Mesendoderm (in vitro differentiated cells): ENCODE results near the gene LRRC57.

Experiments used
- DNase-seq: peaks from one replicate; pipeline ENCODE4 v3.0.0; 2013
- H2AK5ac ChIP-seq: 2 replicates; pipeline ENCODE4 v1.6.1; 2013; ENCODE audit warnings: low read length, inconsistent platforms
- H2BK120ac ChIP-seq: 2 replicates; pipeline ENCODE4 v1.6.1; 2013; ENCODE audit warnings: low read depth, mild to moderate bottlenecking, low read length, moderate library complexity, mixed read lengths
- H2BK15ac ChIP-seq: replicated peaks from 2 replicates; pipeline ENCODE4 v1.6.1; 2013; ENCODE audit warnings: low read depth, mild to moderate bottlenecking, moderate library complexity
- H2BK5ac ChIP-seq: 2 replicates; pipeline ENCODE4 v1.6.1; 2013; ENCODE audit warnings: low read length, inconsistent platforms
- H3K18ac ChIP-seq: 2 replicates; pipeline ENCODE4 v1.6.1; 2013; ENCODE audit warnings: mild to moderate bottlenecking, low read length, mixed read lengths
- H3K23ac ChIP-seq: one replicate; pipeline ENCODE4 v1.6.1; 2013; ENCODE audit warnings: low read length
- H3K27ac ChIP-seq: 2 replicates; pipeline ENCODE4 v1.5.1; 2013; ENCODE audit warnings: low read depth, mild to moderate bottlenecking, inconsistent platforms, low read length, moderate library complexity
- H3K27me3 ChIP-seq: 2 replicates; pipeline ENCODE4 v1.6.1; 2013; ENCODE audit warnings: low read length, control low read depth, mild to moderate bottlenecking, inconsistent platforms; ENCODE audit not compliant: insufficient read depth, poor library complexity
- H3K36me3 ChIP-seq: 2 replicates; pipeline ENCODE4 v1.6.1; 2013; ENCODE audit warnings: low read length, inconsistent platforms; ENCODE audit not compliant: control insufficient read depth, insufficient read depth
- H3K4ac ChIP-seq: one replicate; pipeline ENCODE4 v1.6.1; 2013; ENCODE audit warnings: low read depth, mild to moderate bottlenecking, low read length, moderate library complexity
- H3K4me1 ChIP-seq: 2 replicates; pipeline ENCODE4 v1.6.1; 2013; ENCODE audit warnings: low read depth, low read length, inconsistent platforms; ENCODE audit not compliant: control insufficient read depth
- H3K4me2 ChIP-seq: 2 replicates; pipeline ENCODE4 v1.6.1; 2013; ENCODE audit warnings: low read length
- H3K4me3 ChIP-seq: 2 replicates; pipeline ENCODE4 v1.5.1; 2013; ENCODE audit warnings: mild to moderate bottlenecking, low read length
- H3K56ac ChIP-seq: one replicate; pipeline ENCODE4 v1.6.1; 2013; ENCODE audit warnings: low read length
- H3K79me1 ChIP-seq: 2 replicates; pipeline ENCODE4 v1.6.1; 2013; ENCODE audit warnings: low read length, inconsistent platforms
- H3K79me2 ChIP-seq: 2 replicates; pipeline ENCODE4 v1.6.1; 2013; ENCODE audit warnings: mild to moderate bottlenecking, low read length; ENCODE audit not compliant: control insufficient read depth, insufficient read depth
- H3K9ac ChIP-seq: 2 replicates; pipeline ENCODE4 v1.6.1; 2013; ENCODE audit warnings: low read length, inconsistent platforms
- H4K5ac ChIP-seq: one replicate; pipeline ENCODE4 v1.6.1; 2013; ENCODE audit warnings: low read length
- H4K8ac ChIP-seq: one replicate; pipeline ENCODE4 v1.6.1; 2013; ENCODE audit warnings: low read depth, mild to moderate bottlenecking, control low read depth, low read length, moderate library complexity
- WGBS: extraction: QIAGEN DNeasy Blood & Tissue Kit; methylation state at CpG from one replicate; pipeline ENCODE4 v1.1.7; 2013; ENCODE audit warnings: low lambda C conversion rate, missing lambda C conversion rate; ENCODE audit not compliant: insufficient coverage; ENCODE audit errors: extremely low coverage; 5-methylcytosine and 5-hydroxymethylcytosine counted together

The LRRC57 gene

GRCh38 chr15:42510258-42511006, 38.2 kb downstream of the LRRC57 start:
- Histone ChIP-seq H3K27ac (no peak overlapping the region), H3K36me3 (no peaks in the 10 kb centered on the region), H3K4me1 (no peaks in the 10 kb centered on the region), H2BK5ac (no peak overlapping the region), H3K56ac (no peak overlapping the region), H3K4ac (no peak overlapping the region), H3K27me3 (no peaks in the 10 kb centered on the region), H2BK15ac (no peak overlapping the region), H3K79me2 (peaks cover 2% of the 10 kb centered on the region), H3K23ac (no peak overlapping the region), H3K9ac (no peak overlapping the region), H4K5ac (no peak overlapping the region), H3K4me3 (no peak overlapping the region), H3K4me2 (no peak overlapping the region), H3K18ac (no peak overlapping the region), H2BK120ac (no peak overlapping the region), H3K79me1 (peaks cover 5% of the 10 kb centered on the region), H4K8ac (no peak overlapping the region), H2AK5ac (no peak overlapping the region)
- no peak for DNase-seq
- no CpG with 5 or more reads among the region's 4 CpGs for whole genome bisulfite sequencing

GRCh38 chr15:42508263-42508690, 40.3 kb downstream of the LRRC57 start:
- Histone ChIP-seq H3K4me2 (no peak overlapping the region), H3K27ac (no peak overlapping the region), H3K56ac (no peak overlapping the region), H2BK15ac (no peak overlapping the region), H4K5ac (no peak overlapping the region), H3K79me1 (peaks cover 5% of the 10 kb centered on the region), H3K23ac (no peak overlapping the region), H2BK5ac (no peak overlapping the region), H3K36me3 (no peaks in the 10 kb centered on the region), H3K4ac (no peak overlapping the region), H3K4me3 (no peak overlapping the region), H3K79me2 (peaks cover 2% of the 10 kb centered on the region), H4K8ac (no peak overlapping the region), H3K9ac (no peak overlapping the region), H3K4me1 (no peaks in the 10 kb centered on the region), H3K27me3 (no peaks in the 10 kb centered on the region), H2BK120ac (no peak overlapping the region), H2AK5ac (no peak overlapping the region), H3K18ac (no peak overlapping the region)
- DNase-seq, result no peak
- no CpG with 5 or more reads among the region's 9 CpGs for WGBS

GRCh38 chr15:42507514-42507913, 41.1 kb downstream of the LRRC57 start:
- Histone ChIP-seq H2BK15ac (no peak overlapping the region), H3K27me3 (no peaks in the 10 kb centered on the region), H4K5ac (no peak overlapping the region), H3K9ac (no peak overlapping the region), H2BK120ac (no peak overlapping the region), H3K79me2 (peaks cover 2% of the 10 kb centered on the region), H3K4me1 (no peaks in the 10 kb centered on the region), H3K4me2 (no peak overlapping the region), H3K4ac (no peak overlapping the region), H4K8ac (no peak overlapping the region), H3K56ac (no peak overlapping the region), H3K4me3 (no peak overlapping the region), H3K79me1 (peaks cover 8% of the 10 kb centered on the region), H3K27ac (no peak overlapping the region), H3K18ac (no peak overlapping the region), H3K23ac (no peak overlapping the region), H2AK5ac (no peak overlapping the region), H3K36me3 (no peaks in the 10 kb centered on the region), H2BK5ac (no peak overlapping the region)
- WGBS, result no CpG with 5 or more reads among the region's 4 CpGs
- no peak for DNase-seq

GRCh38 chr15:42504631-42505030, 44.0 kb downstream of the LRRC57 start:
- H3K56ac ChIP-seq, result no peak overlapping the region
- DNase-seq, result no peak
- peaks cover 10% of the 10 kb centered on the region for H3K79me1 ChIP-seq
- no peak overlapping the region for H3K9ac ChIP-seq
- no peak overlapping the region for H4K8ac ChIP-seq
- no peak overlapping the region for H2BK5ac ChIP-seq
- no peak overlapping the region for H3K27ac ChIP-seq
- H3K23ac ChIP-seq, result no peak overlapping the region
- WGBS, result no CpG with 5 or more reads among the region's 3 CpGs
- no peak overlapping the region for H2BK120ac ChIP-seq
- H3K79me2 ChIP-seq, result peaks cover 4% of the 10 kb centered on the region
- H4K5ac ChIP-seq, result no peak overlapping the region
- no peaks in the 10 kb centered on the region for H3K36me3 ChIP-seq
- no peak overlapping the region for H2AK5ac ChIP-seq
- no peak overlapping the region for H3K4me3 ChIP-seq
- no peak overlapping the region for H3K4me2 ChIP-seq
- no peaks in the 10 kb centered on the region for H3K4me1 ChIP-seq
- H3K27me3 ChIP-seq, result no peaks in the 10 kb centered on the region
- no peak overlapping the region for H3K18ac ChIP-seq
- no peak overlapping the region for H3K4ac ChIP-seq
- no peak overlapping the region for H2BK15ac ChIP-seq

GRCh38 chr15:42503825-42504224, 44.8 kb downstream of the LRRC57 start:
- Histone ChIP-seq H4K5ac (no peak overlapping the region), H3K4me3 (no peak overlapping the region), H3K4ac (no peak overlapping the region), H3K9ac (no peak overlapping the region), H2AK5ac (no peak overlapping the region), H3K79me1 (peaks cover 9% of the 10 kb centered on the region), H2BK120ac (no peak overlapping the region), H3K79me2 (peaks cover 3% of the 10 kb centered on the region), H3K4me1 (no peaks in the 10 kb centered on the region), H3K23ac (no peak overlapping the region), H2BK15ac (no peak overlapping the region), H3K27ac (no peak overlapping the region), H3K56ac (no peak overlapping the region), H3K4me2 (no peak overlapping the region), H3K36me3 (no peaks in the 10 kb centered on the region), H3K27me3 (no peaks in the 10 kb centered on the region), H4K8ac (no peak overlapping the region), H2BK5ac (no peak overlapping the region), H3K18ac (no peak overlapping the region)
- 100% methylated on average over 1 of the region's 1 CpG for WGBS
- DNase-seq, result no peak

GRCh38 chr15:42502477-42502876, 46.1 kb downstream of the LRRC57 start:
- no CpG with 5 or more reads among the region's 4 CpGs for WGBS
- no peak overlapping the region for H3K18ac ChIP-seq
- no peaks in the 10 kb centered on the region for H3K36me3 ChIP-seq
- no peak overlapping the region for H2AK5ac ChIP-seq
- H3K56ac ChIP-seq, result no peak overlapping the region
- H3K9ac ChIP-seq, result no peak overlapping the region
- H3K27me3 ChIP-seq, result no peaks in the 10 kb centered on the region
- no peak for DNase-seq
- peaks cover 5% of the 10 kb centered on the region for H3K79me1 ChIP-seq
- H2BK5ac ChIP-seq, result no peak overlapping the region
- no peak overlapping the region for H3K27ac ChIP-seq
- H2BK120ac ChIP-seq, result no peak overlapping the region
- H3K4me3 ChIP-seq, result no peak overlapping the region
- H3K79me2 ChIP-seq, result peaks cover 2% of the 10 kb centered on the region
- no peak overlapping the region for H3K23ac ChIP-seq
- no peak overlapping the region for H4K5ac ChIP-seq
- no peak overlapping the region for H3K4ac ChIP-seq
- H3K4me1 ChIP-seq, result no peaks in the 10 kb centered on the region
- no peak overlapping the region for H4K8ac ChIP-seq
- H3K4me2 ChIP-seq, result no peak overlapping the region
- H2BK15ac ChIP-seq, result no peak overlapping the region
